Neural cell (in vitro differentiated cells): ENCODE results near the gene SIX3. TPM values are rescaled to one million over a fixed set of nuclear protein-coding genes. Genes with fewer than 3 reads are reported as not detected.

Experiments
- H2AFZ ChIP-seq: fragments of 200-600, 300-800 bp; sonication (generic), shearing (Covaris generic); 2 replicates; pipeline ENCODE4 v1.6.0; 2014; ENCODE audit warnings: low read depth, mild to moderate bottlenecking, antibody characterized with exemption, low read length, moderate library complexity
- H3F3A ChIP-seq: fragments of 200-600 bp; shearing (Covaris generic); 2 replicates; pipeline ENCODE4 v1.6.1; 2016; ENCODE audit warnings: mild to moderate bottlenecking, moderate library complexity, mixed read lengths, antibody characterized with exemption, low read length; ENCODE audit not compliant: insufficient read depth, poor library complexity, severe bottlenecking
- H3K27ac ChIP-seq: fragments of 200-600, 300-800 bp; sonication (generic), shearing (Covaris generic); 2 replicates; pipeline ENCODE4 v1.5.1; 2014; ENCODE audit warnings: mild to moderate bottlenecking, low read length, moderate library complexity
- H3K27me3 ChIP-seq: fragments of 300-800, 200-600 bp; sonication (generic), shearing (Covaris generic); 2 replicates; pipeline ENCODE4 v1.6.0; 2014; ENCODE audit warnings: mild to moderate bottlenecking, low read depth, low read length, moderate library complexity; ENCODE audit not compliant: insufficient read depth
- H3K36me3 ChIP-seq: fragments of 300-800, 200-600 bp; sonication (generic), shearing (Covaris generic); 2 replicates; pipeline ENCODE4 v1.5.1; 2014; ENCODE audit warnings: mild to moderate bottlenecking, antibody characterized with exemption, low read length, moderate library complexity; ENCODE audit not compliant: insufficient read depth
- H3K4me2 ChIP-seq: fragments of 300-800, 200-600 bp; sonication (generic), shearing (Covaris generic); 2 replicates; pipeline ENCODE4 v1.6.0; 2014; ENCODE audit warnings: mild to moderate bottlenecking, low read length
- H3K4me3 ChIP-seq: fragments of 300-800, 200-600 bp; sonication (generic), shearing (Covaris generic); 2 replicates; pipeline ENCODE4 v1.5.1; 2014; ENCODE audit warnings: mild to moderate bottlenecking, low read length, moderate library complexity
- H3K79me2 ChIP-seq: fragments of 200-600 bp; shearing (Covaris generic); replicated peaks from 2 replicates; pipeline ENCODE4 v1.6.0; 2014; ENCODE audit warnings: mild to moderate bottlenecking, low read length, moderate library complexity; ENCODE audit not compliant: insufficient read depth
- H3K9ac ChIP-seq: fragments of 300-800, 200-600 bp; sonication (generic), shearing (Covaris generic); 2 replicates; pipeline ENCODE4 v1.6.1; 2016; ENCODE audit warnings: mild to moderate bottlenecking, low read length, mixed read lengths
- H3K9me2 ChIP-seq: fragments of 200-600 bp; shearing (Covaris generic); 2 replicates; pipeline ENCODE4 v1.6.1; 2016; ENCODE audit warnings: mild to moderate bottlenecking, low read length, mixed read lengths; ENCODE audit not compliant: insufficient read depth
- H3K9me3 ChIP-seq: fragments of 200-600, 300-800 bp; sonication (generic), shearing (Covaris generic); 2 replicates; pipeline ENCODE4 v1.6.1; 2016; ENCODE audit warnings: mild to moderate bottlenecking, mixed run types, low read length, moderate library complexity, mixed read lengths
- H4K20me1 ChIP-seq: fragments of 200-600 bp; shearing (Covaris generic); 2 replicates; pipeline ENCODE4 v1.6.1; 2016; ENCODE audit warnings: mild to moderate bottlenecking, mixed run types; ENCODE audit not compliant: insufficient read depth
- EP300 ChIP-seq: fragments of 450-650 bp; conservative IDR thresholded peaks from 2 replicates; pipeline ENCODE4 v1.6.1; 2014; ENCODE audit warnings: antibody characterized with exemption, mild to moderate bottlenecking, moderate library complexity; ENCODE audit not compliant: poor library complexity, severe bottlenecking
- EZH2 ChIP-seq: fragments of 200-600, 300-800 bp; shearing (Covaris generic), sonication (generic); IDR thresholded peaks from 2 replicates; pipeline ENCODE4 v1.6.1; 2014; ENCODE audit warnings: antibody characterized with exemption, low read length, borderline replicate concordance, mild to moderate bottlenecking; ENCODE audit not compliant: insufficient read depth, poor library complexity, severe bottlenecking
- MXI1 ChIP-seq: fragments of 450-650 bp; conservative IDR thresholded peaks from 2 replicates; pipeline ENCODE4 v1.6.1; 2014; ENCODE audit warnings: antibody characterized with exemption, mild to moderate bottlenecking; ENCODE audit not compliant: poor library complexity, severe bottlenecking
- POLR2AphosphoS5 ChIP-seq: IDR thresholded peaks from 2 replicates; pipeline ENCODE4 v1.6.1; 2012
- RAD21 ChIP-seq: fragments of 450-650 bp; conservative IDR thresholded peaks from 2 replicates; pipeline ENCODE4 v1.6.1; 2014; ENCODE audit warnings: antibody characterized with exemption, mild to moderate bottlenecking, moderate library complexity
- SMC3 ChIP-seq: fragments of 450-650 bp; conservative IDR thresholded peaks from 2 replicates; pipeline ENCODE4 v1.6.1; 2014; ENCODE audit warnings: antibody characterized with exemption, mild to moderate bottlenecking, moderate library complexity; ENCODE audit not compliant: poor library complexity
- TAF1 ChIP-seq: IDR thresholded peaks from 2 replicates; pipeline ENCODE4 v1.6.1; 2012; ENCODE audit warnings: low read depth
- polyA plus RNA-seq: library from polyadenylated mRNA; depleted of rRNA; stranded (reverse); fragments of >200 nt; gene quantifications from 2 replicates; pipeline ENCODE4 v1.2.3, GENCODE V29; 2014
- TF ChIP-seq, protein P1 (sequence below): IDR thresholded peaks from 2 replicates; pipeline ENCODE4 v1.6.1; 2012; ENCODE audit warnings: borderline replicate concordance
- TF ChIP-seq, protein P2 (sequence below): fragments of 450-650 bp; IDR thresholded peaks from 2 replicates; pipeline ENCODE4 v1.5.1; 2014; ENCODE audit warnings: antibody characterized with exemption, mild to moderate bottlenecking, moderate library complexity; ENCODE audit not compliant: poor library complexity, severe bottlenecking

SIX3 gene
- polyA plus RNA-seq, 1 donor from 2014 or later, result 8.7 TPM

DNA sequence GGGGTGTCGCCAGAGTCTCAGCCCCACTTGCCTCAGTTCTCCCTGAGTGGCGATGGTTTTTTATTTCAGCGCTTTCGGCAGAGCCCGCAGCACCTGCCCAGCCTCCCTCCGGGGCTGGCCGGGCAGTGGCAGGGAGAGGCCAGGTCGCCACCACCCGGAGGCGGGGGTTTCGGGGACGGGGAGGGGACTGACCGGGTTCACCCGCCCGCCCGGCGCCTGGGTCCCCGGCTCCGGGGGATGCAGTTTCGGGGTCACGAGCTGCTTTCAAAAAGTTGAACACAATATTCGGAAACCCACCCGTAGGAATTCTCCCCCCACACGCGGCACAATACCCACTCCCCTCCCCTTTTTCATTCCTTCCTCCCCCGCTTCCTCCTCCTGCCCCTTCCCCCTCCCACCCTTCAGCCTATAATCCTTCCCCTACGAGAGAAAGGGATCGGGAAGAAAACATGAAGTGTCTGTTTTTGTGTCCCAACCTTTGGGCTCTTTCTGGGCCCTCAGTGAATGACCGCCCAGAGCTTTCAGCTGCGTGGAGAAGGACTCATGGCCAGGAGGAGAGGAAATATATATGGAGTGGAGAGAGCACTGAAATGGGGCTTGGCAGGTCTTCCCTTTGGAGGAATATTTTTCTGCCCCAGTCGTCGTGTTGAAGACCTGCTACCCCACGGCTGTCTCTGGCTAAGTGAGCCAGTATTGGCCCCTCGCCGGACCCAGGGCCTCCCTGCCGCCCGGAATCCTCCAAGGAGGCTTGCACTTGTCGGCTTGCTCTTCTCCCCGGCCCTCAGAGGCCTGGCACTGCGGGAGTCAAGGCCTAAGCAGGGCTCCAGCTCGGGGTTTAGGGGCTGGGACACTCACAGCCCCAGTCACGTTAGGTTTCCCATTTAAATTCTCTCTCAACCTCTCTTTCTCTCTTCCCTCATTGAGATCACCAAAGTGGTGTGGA lies 2.1 kb upstream of the SIX3 start:
- Histone ChIP-seq H3K27me3 (peaks cover 77% of the 10 kb centered on the region), H3K79me2 (peaks cover 82% of the 10 kb centered on the region), H3K9me2 (no peaks in the 10 kb centered on the region), H3K9me3 (no peaks in the 10 kb centered on the region), H4K20me1 (no peaks in the 10 kb centered on the region), H3K36me3 (no peaks in the 10 kb centered on the region), H3K4me2 (no peak overlapping the region), H3K4me3 (peak overlapping the region; percentile 84), H2AFZ (no peak overlapping the region), H3K27ac (peak overlapping the region; percentile 83), H3K9ac (peak overlapping the region; percentile 71), H3F3A (peaks cover 2% of the 10 kb centered on the region)
- no peak for TF ChIP-seq SMC3
- TF ChIP-seq, protein P1, sequence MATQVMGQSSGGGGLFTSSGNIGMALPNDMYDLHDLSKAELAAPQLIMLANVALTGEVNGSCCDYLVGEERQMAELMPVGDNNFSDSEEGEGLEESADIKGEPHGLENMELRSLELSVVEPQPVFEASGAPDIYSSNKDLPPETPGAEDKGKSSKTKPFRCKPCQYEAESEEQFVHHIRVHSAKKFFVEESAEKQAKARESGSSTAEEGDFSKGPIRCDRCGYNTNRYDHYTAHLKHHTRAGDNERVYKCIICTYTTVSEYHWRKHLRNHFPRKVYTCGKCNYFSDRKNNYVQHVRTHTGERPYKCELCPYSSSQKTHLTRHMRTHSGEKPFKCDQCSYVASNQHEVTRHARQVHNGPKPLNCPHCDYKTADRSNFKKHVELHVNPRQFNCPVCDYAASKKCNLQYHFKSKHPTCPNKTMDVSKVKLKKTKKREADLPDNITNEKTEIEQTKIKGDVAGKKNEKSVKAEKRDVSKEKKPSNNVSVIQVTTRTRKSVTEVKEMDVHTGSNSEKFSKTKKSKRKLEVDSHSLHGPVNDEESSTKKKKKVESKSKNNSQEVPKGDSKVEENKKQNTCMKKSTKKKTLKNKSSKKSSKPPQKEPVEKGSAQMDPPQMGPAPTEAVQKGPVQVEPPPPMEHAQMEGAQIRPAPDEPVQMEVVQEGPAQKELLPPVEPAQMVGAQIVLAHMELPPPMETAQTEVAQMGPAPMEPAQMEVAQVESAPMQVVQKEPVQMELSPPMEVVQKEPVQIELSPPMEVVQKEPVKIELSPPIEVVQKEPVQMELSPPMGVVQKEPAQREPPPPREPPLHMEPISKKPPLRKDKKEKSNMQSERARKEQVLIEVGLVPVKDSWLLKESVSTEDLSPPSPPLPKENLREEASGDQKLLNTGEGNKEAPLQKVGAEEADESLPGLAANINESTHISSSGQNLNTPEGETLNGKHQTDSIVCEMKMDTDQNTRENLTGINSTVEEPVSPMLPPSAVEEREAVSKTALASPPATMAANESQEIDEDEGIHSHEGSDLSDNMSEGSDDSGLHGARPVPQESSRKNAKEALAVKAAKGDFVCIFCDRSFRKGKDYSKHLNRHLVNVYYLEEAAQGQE, result no peak
- TF ChIP-seq POLR2AphosphoS5, result peak; percentile 13
- no peak for TF ChIP-seq EZH2
- TF ChIP-seq, protein P2, sequence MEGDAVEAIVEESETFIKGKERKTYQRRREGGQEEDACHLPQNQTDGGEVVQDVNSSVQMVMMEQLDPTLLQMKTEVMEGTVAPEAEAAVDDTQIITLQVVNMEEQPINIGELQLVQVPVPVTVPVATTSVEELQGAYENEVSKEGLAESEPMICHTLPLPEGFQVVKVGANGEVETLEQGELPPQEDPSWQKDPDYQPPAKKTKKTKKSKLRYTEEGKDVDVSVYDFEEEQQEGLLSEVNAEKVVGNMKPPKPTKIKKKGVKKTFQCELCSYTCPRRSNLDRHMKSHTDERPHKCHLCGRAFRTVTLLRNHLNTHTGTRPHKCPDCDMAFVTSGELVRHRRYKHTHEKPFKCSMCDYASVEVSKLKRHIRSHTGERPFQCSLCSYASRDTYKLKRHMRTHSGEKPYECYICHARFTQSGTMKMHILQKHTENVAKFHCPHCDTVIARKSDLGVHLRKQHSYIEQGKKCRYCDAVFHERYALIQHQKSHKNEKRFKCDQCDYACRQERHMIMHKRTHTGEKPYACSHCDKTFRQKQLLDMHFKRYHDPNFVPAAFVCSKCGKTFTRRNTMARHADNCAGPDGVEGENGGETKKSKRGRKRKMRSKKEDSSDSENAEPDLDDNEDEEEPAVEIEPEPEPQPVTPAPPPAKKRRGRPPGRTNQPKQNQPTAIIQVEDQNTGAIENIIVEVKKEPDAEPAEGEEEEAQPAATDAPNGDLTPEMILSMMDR, result no peak

DNA sequence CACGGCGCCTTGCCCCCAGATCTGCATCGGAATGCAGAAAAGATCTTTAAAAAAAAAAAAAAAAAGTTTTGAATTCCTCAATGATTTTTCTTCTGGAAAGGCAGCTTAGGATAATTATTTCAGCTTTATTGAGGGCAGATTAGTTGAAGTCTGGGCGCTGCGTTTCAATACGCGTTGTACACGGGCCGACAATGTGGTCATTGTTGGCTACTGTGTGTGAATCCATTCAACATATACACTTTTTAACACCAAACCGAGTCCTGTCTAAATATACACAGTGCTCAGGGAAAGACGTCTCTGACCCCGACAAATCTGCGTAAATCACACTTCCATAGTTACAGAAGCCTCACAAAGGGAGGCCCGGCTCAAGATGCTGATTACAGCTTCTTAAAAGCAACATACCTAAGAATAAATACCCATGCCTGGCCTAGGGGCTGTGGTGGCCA lies 1.4 kb upstream of the SIX3 start:
- Histone ChIP-seq H3K9me3 (no peaks in the 10 kb centered on the region), H3K4me3 (peak overlapping the region; percentile 84), H3K36me3 (no peaks in the 10 kb centered on the region), H3K9me2 (no peaks in the 10 kb centered on the region), H3K27me3 (peaks cover 77% of the 10 kb centered on the region), H3F3A (peaks cover 2% of the 10 kb centered on the region), H3K9ac (peak overlapping the region; percentile 71), H3K27ac (peak overlapping the region; percentile 83), H3K4me2 (peak overlapping the region; percentile 65), H4K20me1 (no peaks in the 10 kb centered on the region), H2AFZ (no peak overlapping the region), H3K79me2 (peaks cover 84% of the 10 kb centered on the region)
- TF ChIP-seq RAD21, result no peak
- TF ChIP-seq, protein P1, result no peak
- TF ChIP-seq POLR2AphosphoS5, result no peak
- no peak for TF ChIP-seq SMC3
- TF ChIP-seq, protein P2, result no peak
- no peak for TF ChIP-seq MXI1
- no peak for TF ChIP-seq TAF1
- TF ChIP-seq EZH2, result no peak
- no peak for TF ChIP-seq EP300
